Left lung (tissue), 10 donors: Measurements from ENCODE around the gene ARTN. TPM values are rescaled to one million over a fixed set of nuclear protein-coding genes. Genes with fewer than 3 reads are reported as not detected.

Experiments used
- ATAC-seq: fragments of 200-7000 bp; cut with Tn5 transposase; one replicate; pipeline ENCODE4 v1.9.1; 2020; ENCODE audit warnings: moderate library complexity
- DNase-seq, 4 donors: peaks; one replicate each; pipeline ENCODE4 v3.0.0-alpha.2; 2013 to 2020
- H3K27ac ChIP-seq, 2 donors: fragments of 200-600 bp; sonication (generic) in 1 of 2; one replicate each; pipeline versions ENCODE4 v1.5.0 to v1.8.0; 2020 to 2021
- H3K27me3 ChIP-seq, 2 donors: fragments of 200-600 bp; sonication (generic) in 1 of 2; one replicate each; pipeline versions ENCODE4 v1.5.0 to v1.8.0; 2020 to 2021
- H3K36me3 ChIP-seq, 2 donors: fragments of 200-600 bp; sonication (generic) in 1 of 2; one replicate each; pipeline versions ENCODE4 v1.5.0 to v1.8.0; 2020 to 2021
- H3K4me1 ChIP-seq, 2 donors: fragments of 200-600 bp; one replicate each; pipeline ENCODE4 v1.8.0; 2021
- H3K4me3 ChIP-seq, 2 donors: fragments of 200-600 bp; sonication (generic) in 1 of 2; one replicate each; pipeline versions ENCODE4 v1.5.0 to v1.8.0; 2020 to 2021; ENCODE audit warnings: mild to moderate bottlenecking in 1 of 2
- H3K9me3 ChIP-seq, 2 donors: fragments of 200-600 bp; sonication (generic) in 1 of 2; one replicate each; pipeline versions ENCODE4 v1.5.0 to v1.8.0; 2020 to 2021
- intact Hi-C, 2 donors: fragments of 100-400 bp; cut with DNase I; formaldehyde crosslinking; loops; one replicate each; pipeline versions ENCODE4 v1.11.2 to v1.14.2; 2022
- polyA plus RNA-seq, 6 donors: library from polyadenylated mRNA; unstranded; fragments of 120-200 nt; gene quantifications; one replicate each; pipeline ENCODE4 v1.2.1, GENCODE V29; 2013; ENCODE audit not compliant: insufficient read length in 6 of 6
- total RNA-seq, 2 donors: library from RNA; stranded (reverse); fragmentation: NEBNext Ultra II Directional; extraction: Animal tissue kit (Norgen Biotek cat#: 25700); gene quantifications; one replicate each; pipeline ENCODE4 v1.2.1, GENCODE V29; 2021
- TF ChIP-seq, protein P1 (sequence below), 2 donors: fragments of 200-600 bp; sonication (generic) in 1 of 2; IDR thresholded peaks; one replicate each; pipeline versions ENCODE4 v1.5.0 to v1.8.0; 2021; ENCODE audit warnings: antibody characterized with exemption in 2 of 2
- donor health status: DM: no; HTN: yes; CAD: no.
- donor health status: DM: no; HTN: no; CAD: no.

ARTN gene
- total and polyA plus RNA-seq, 8 donors = 1.8 to 4.2 (median 2.5) TPM

DNA sequence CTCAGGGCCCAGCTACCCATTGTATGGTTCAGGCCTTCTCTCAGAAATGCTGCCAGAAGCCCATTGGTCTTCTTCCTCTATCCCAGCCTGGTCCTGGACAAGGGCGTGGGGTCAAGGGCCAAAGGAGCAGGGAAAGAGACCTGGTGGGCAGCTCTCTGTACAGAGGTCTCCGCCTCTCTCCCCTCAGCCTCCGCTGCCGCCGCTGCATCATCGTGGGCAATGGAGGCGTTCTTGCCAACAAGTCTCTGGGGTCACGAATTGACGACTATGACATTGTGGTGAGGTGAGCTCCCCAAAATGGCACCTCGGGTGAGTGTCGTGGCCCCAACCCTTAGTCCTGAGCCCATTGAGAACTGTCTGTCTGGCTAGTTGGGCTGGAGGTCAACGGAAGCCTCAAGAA, 34.6 kb upstream of the ARTN start:
- TF ChIP-seq, protein P1, sequence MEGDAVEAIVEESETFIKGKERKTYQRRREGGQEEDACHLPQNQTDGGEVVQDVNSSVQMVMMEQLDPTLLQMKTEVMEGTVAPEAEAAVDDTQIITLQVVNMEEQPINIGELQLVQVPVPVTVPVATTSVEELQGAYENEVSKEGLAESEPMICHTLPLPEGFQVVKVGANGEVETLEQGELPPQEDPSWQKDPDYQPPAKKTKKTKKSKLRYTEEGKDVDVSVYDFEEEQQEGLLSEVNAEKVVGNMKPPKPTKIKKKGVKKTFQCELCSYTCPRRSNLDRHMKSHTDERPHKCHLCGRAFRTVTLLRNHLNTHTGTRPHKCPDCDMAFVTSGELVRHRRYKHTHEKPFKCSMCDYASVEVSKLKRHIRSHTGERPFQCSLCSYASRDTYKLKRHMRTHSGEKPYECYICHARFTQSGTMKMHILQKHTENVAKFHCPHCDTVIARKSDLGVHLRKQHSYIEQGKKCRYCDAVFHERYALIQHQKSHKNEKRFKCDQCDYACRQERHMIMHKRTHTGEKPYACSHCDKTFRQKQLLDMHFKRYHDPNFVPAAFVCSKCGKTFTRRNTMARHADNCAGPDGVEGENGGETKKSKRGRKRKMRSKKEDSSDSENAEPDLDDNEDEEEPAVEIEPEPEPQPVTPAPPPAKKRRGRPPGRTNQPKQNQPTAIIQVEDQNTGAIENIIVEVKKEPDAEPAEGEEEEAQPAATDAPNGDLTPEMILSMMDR (IDR thresholded peaks at IDR 0.05) = no peak
- no peak for ATAC-seq
- DNase-seq = no peak
- intact Hi-C loops = no loop called here
- H3K4me1 ChIP-seq = no peaks in the 10 kb centered on the region
- H3K36me3 ChIP-seq = peaks cover 0 to 49% of the 10 kb centered on the region in 2 donors
- H3K27ac ChIP-seq = no peak overlapping the region
- H3K27me3 ChIP-seq = no peaks in the 10 kb centered on the region
- no peak overlapping the region for H3K4me3 ChIP-seq
- no peaks in the 10 kb centered on the region for H3K9me3 ChIP-seq

DNA sequence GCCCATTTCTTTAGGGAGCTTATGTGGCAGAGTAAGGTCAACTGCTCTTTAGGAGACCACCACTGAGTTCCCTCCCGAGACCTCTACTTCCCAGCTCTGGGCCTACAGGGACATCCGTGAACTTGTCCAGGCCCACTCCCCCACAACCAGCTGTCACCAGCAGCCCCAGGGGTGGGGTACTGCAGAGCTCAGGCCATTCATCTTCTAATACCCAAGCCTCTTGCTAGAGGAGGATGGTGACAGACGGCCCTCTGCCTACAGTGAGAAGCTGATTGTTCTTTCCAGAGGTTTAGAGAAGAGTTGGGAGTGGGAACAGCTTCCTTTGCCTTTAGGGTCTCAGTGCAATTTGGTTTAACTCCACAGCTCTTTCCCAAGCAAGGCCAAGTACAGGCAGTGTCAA, 33.2 kb upstream of the ARTN start:
- Histone ChIP-seq H3K4me3 (no peak overlapping the region), H3K27ac (no peak overlapping the region), H3K27me3 (no peaks in the 10 kb centered on the region), H3K36me3 (peaks cover 0 to 41% of the 10 kb centered on the region in 2 donors), H3K4me1 (no peaks in the 10 kb centered on the region), H3K9me3 (no peaks in the 10 kb centered on the region)
- DNase-seq (no peak), ATAC-seq (no peak)
- TF ChIP-seq, protein P1 (IDR thresholded peaks at IDR 0.05) = no peak
- intact Hi-C loops = no loop called here

DNA sequence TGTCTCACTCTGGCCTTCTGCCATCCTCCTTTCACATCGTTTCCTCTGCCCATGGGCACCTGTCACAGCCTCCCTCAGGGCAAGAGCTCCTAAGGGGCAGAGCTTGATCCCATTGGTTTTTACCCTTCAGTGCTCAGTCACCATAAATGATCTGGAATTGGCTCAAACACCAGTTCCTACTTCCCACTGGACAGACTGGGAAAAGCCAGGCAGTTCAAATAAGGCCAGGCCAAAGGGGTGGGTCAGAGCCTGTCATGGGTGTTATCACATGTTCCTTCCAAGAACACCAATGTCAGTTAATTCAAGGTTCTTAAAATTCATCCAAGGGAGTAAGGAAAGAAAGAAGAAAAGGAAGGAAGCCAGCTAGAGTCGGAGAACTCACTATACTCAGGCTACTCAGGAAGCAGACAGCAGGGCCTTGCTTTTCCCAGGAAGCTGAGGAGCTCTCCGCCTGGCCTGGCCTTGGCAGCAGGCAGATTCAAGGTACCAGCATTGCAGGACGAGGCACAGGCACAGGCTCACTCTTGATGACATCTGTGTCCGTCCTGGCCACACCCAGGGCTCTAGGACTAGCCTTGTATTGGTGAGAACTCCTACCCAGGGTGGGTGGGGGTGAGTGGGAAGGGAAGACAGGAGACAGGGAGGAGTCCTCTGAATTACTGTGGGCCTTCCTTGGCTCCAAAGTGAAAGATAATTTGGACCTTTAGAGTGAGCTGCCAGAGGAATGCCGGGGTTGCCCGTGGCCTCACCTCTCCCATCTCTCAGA, 32.2 kb upstream of the ARTN start:
- ATAC-seq (no peak), DNase-seq (no peak)
- H3K4me3 ChIP-seq = no peak overlapping the region
- no peaks in the 10 kb centered on the region for H3K4me1 ChIP-seq
- H3K9me3 ChIP-seq = no peaks in the 10 kb centered on the region
- H3K27ac ChIP-seq = no peak overlapping the region
- H3K36me3 ChIP-seq = peaks cover 0 to 35% of the 10 kb centered on the region in 2 donors
- TF ChIP-seq, protein P1 (IDR thresholded peaks at IDR 0.05) = no peak
- intact Hi-C loops = no loop called here
- H3K27me3 ChIP-seq = no peaks in the 10 kb centered on the region

DNA sequence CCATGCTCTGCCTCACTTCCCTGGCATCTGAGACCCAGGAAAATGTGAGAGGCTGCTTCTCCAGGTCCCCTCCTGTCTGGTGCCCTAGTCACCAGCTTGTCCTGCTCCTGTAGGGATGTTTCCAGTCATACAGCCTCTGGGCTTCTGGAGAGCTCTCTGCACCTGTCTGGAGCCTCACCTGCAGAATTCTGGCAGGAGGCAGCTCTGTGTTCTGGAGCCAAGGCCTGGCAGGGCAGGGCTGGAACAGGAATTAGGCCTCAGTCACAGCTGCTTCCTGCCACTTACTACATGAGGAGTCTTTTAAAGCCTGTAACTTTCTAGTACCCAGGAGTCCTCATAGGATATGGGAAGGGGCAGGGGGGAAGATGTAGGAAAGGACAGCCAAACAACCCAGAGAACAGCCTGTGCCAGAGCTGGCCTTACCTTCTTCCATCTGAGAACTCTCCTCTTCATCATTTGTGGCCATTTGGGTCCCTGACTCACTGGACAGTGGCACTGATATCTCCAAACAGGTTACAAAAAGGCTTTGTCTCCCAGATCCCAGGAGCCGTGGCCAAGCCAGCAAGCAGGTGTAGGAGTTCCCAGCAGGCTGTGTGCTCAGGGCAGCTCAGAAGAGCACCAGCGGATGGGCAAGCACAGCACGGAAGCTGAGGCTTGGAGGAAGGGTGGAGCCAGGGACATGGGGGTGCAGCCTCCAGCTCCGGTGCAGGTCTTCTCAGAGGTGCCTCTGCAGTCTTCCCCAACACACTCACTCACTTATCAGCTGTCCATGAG, 31.4 kb upstream of the ARTN start:
- intact Hi-C loops = no loop called here
- DNase-seq (no peak), ATAC-seq (no peak)
- no peak overlapping the region for H3K4me3 ChIP-seq
- H3K4me1 ChIP-seq = no peaks in the 10 kb centered on the region
- H3K9me3 ChIP-seq = no peaks in the 10 kb centered on the region
- peaks cover 0 to 31% of the 10 kb centered on the region in 2 donors for H3K36me3 ChIP-seq
- no peaks in the 10 kb centered on the region for H3K27me3 ChIP-seq
- no peak overlapping the region for H3K27ac ChIP-seq
- TF ChIP-seq, protein P1 (IDR thresholded peaks at IDR 0.05) = no peak
